ENCODE measurements around the gene MAP3K10.

DNA sequence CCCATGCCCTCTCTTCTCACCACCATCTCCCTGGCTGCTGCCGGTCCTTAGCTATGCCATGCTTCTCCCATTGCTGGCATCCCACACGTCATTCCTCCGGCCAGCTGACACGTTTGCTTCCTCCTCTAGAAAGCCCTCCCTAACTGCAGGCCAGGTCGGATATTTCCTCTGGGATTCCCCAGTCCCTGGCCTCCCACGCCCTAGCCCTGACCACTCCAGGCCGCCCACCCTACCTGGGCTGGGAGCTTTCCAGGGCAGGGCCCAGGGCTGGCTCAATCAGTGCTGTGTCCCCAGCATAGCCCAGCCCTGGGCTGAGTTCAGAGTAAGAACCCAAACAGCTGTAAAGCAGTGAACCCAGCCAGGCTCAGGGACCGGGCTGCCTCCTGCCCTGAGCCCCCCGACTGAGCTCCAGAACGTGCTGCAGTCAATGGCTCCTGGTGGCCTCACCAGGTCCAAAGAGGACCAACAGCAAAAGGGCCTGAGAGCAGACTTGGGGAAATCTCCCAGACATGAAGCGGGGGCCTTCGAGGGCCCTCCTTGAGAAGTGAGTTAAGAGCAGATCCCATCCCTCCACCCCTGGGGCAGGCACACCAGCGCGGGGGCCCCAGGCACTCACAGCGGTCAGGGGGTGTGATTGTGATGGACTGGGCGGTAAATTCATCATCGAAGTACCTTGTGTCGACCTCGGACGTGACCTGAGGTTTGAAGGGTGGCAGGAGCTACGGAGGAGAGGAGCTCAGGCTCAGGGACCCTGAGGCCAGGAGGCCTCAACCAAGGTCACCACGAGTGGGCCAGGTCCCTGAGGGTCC lies 43.4 kb downstream of the MAP3K10 start:
- TF ChIP-seq, protein P1, sequence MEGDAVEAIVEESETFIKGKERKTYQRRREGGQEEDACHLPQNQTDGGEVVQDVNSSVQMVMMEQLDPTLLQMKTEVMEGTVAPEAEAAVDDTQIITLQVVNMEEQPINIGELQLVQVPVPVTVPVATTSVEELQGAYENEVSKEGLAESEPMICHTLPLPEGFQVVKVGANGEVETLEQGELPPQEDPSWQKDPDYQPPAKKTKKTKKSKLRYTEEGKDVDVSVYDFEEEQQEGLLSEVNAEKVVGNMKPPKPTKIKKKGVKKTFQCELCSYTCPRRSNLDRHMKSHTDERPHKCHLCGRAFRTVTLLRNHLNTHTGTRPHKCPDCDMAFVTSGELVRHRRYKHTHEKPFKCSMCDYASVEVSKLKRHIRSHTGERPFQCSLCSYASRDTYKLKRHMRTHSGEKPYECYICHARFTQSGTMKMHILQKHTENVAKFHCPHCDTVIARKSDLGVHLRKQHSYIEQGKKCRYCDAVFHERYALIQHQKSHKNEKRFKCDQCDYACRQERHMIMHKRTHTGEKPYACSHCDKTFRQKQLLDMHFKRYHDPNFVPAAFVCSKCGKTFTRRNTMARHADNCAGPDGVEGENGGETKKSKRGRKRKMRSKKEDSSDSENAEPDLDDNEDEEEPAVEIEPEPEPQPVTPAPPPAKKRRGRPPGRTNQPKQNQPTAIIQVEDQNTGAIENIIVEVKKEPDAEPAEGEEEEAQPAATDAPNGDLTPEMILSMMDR (conservative IDR thresholded peaks at IDR 0.05; ENCODE audit: low read depth, low read length): no peak
- no peak for TF ChIP-seq POLR2A (IDR thresholded peaks at IDR 0.05; ENCODE audit: low read depth, low read length)
- no peak for TF ChIP-seq RAD21 (IDR thresholded peaks at IDR 0.05; ENCODE audit: low read length)
- TF ChIP-seq RCOR1 (IDR thresholded peaks at IDR 0.05; ENCODE audit: insufficient replicate concordance, low read length): no peak
- TF ChIP-seq MXI1 (IDR thresholded peaks at IDR 0.05; ENCODE audit: borderline replicate concordance, low read depth, low read length): no peak
- TF ChIP-seq RFX5 (IDR thresholded peaks at IDR 0.05; ENCODE audit: low read depth, low read length): no peak
- no peak for TF ChIP-seq MAZ (IDR thresholded peaks at IDR 0.05; ENCODE audit: borderline replicate concordance, low read depth, low read length)
